Measurements from ENCODE around the gene DNM1. TPM values are rescaled to one million over a fixed set of nuclear protein-coding genes. Genes with fewer than 3 reads are reported as not detected.

DNM1 gene
- total and polyA plus RNA-seq, 2 of the 8 experiments (the other 6 are each of a cell fraction or from before 2014, with no cell fraction given): 34.3 to 62.7 TPM

GRCh38 chr9:128282500-128282899 is 79.3 kb downstream of the DNM1 start:
- no peaks in the 10 kb centered on the region for H3K9me3 ChIP-seq (ENCODE audit: insufficient read depth in 2 of 2, low read depth in 1 of 2, low read length in 1 of 2)
- no peak for DNase-seq (ENCODE audit: low read depth in 1 of 2, low spot score in 2 of 2)
- no peak overlapping the region for H4K91ac ChIP-seq (replicated peaks; ENCODE audit: insufficient read length, low read length)
- H2BK15ac ChIP-seq (ENCODE audit: low read length): no peak overlapping the region
- peaks cover 0 to 3% (median 1%) of the 10 kb centered on the region in 4 experiments; a peak in 2 of 8 replicates for H3K36me3 ChIP-seq (ENCODE audit: control insufficient read depth in 2 of 4, insufficient read depth in 4 of 4, low read length in 3 of 4)
- no peak overlapping the region for H3K56ac ChIP-seq (replicated peaks; ENCODE audit: insufficient read length, low read depth, low read length)
- no peak for FAIRE-seq
- H3K27me3 ChIP-seq (replicated peaks in 1 of 4; ENCODE audit: control insufficient read depth in 3 of 4, extremely low read depth in 1 of 4, insufficient read depth in 3 of 4, low read length in 3 of 4): no peaks in the 10 kb centered on the region
- H3K4me3 ChIP-seq (ENCODE audit: extremely low read depth in 1 of 4, insufficient read depth in 2 of 4, low read depth in 3 of 4, low read length in 4 of 4): no peak overlapping the region
- H2BK120ac ChIP-seq (replicated peaks; ENCODE audit: low read depth, low read length): no peak overlapping the region
- H2BK5ac ChIP-seq (ENCODE audit: low read depth, low read length): no peak overlapping the region
- H3K79me1 ChIP-seq (ENCODE audit: low read depth, low read length): no peaks in the 10 kb centered on the region
- 98% methylated on average over 6 of the region's 6 CpGs; no CpG with 5 or more reads in 1 of the 2 experiments for WGBS, 2 experiments (ENCODE audit: extremely low coverage in 1 of 2, insufficient coverage in 1 of 2, insufficient read length in 1 of 2, insufficient replicate concordance in 2 of 2, low coverage in 1 of 2, low lambda C conversion rate in 2 of 2, missing lambda C conversion rate in 1 of 2)
- H3K4ac ChIP-seq (replicated peaks; ENCODE audit: insufficient read length, low read depth, low read length): no peak overlapping the region
- peaks cover 0 to 3% of the 10 kb centered on the region in 2 experiments for H4K20me1 ChIP-seq (replicated peaks in 1 of 2; ENCODE audit: control insufficient read depth in 1 of 2, insufficient read depth in 2 of 2, low read length in 2 of 2)
- H2AFZ ChIP-seq (ENCODE audit: low read length): no peak overlapping the region
- no peak overlapping the region for H2BK12ac ChIP-seq (ENCODE audit: low read depth, low read length)
- no peak overlapping the region for H3K23ac ChIP-seq (ENCODE audit: insufficient read length)
- H3K9ac ChIP-seq (replicated peaks in 1 of 4; ENCODE audit: extremely low read depth in 1 of 4, low read depth in 3 of 4, low read length in 3 of 4): no peak overlapping the region
- H4K8ac ChIP-seq (ENCODE audit: extremely low read depth, insufficient read depth, low read length): no peak overlapping the region
- no peaks in the 10 kb centered on the region for H3K79me2 ChIP-seq (ENCODE audit: control insufficient read depth in 1 of 2, insufficient read depth in 2 of 2, low read length in 2 of 2)
- H2BK20ac ChIP-seq (ENCODE audit: low read length): no peak overlapping the region
- no peak overlapping the region for H2AK5ac ChIP-seq (ENCODE audit: low read depth, low read length)
- no peak overlapping the region for H3K18ac ChIP-seq (ENCODE audit: extremely low read depth, low read length)
- no peak overlapping the region for H4K5ac ChIP-seq (ENCODE audit: insufficient read length, low read depth, low read length)
- no peak overlapping the region for H3K14ac ChIP-seq (ENCODE audit: insufficient read length)
- H3K23me2 ChIP-seq (ENCODE audit: low read depth, low read length): no peaks in the 10 kb centered on the region; the same call in 1 of the 2 replicates
- H3K27ac ChIP-seq (ENCODE audit: low read depth, low read length): no peak overlapping the region
- CTCF ChIA-PET (ENCODE audit: partially characterized antibody): interaction anchor here (0.6 to 1.0 kb wide), 3 partner anchors 80 to 171 kb away, joined by 3 to 5 read pairs (median 4); no protein-coding TSS in a partner anchor
- H3K4me1 ChIP-seq (replicated peaks in 1 of 4; ENCODE audit: control insufficient read depth in 3 of 4, insufficient read depth in 4 of 4, low read length in 3 of 4): no peaks in the 10 kb centered on the region
- no peak overlapping the region for H3K4me2 ChIP-seq (ENCODE audit: insufficient read depth in 1 of 2, low read depth in 2 of 2, low read length in 2 of 2)
- POLR2A ChIA-PET (ENCODE audit: partially characterized antibody): interaction anchor here (0.9 to 1.1 kb wide), 2 partner anchors 21 to 54 kb away, joined by 3 read pairs; no protein-coding TSS in a partner anchor
- TF ChIP-seq TEAD4 (IDR thresholded peaks at IDR 0.05; ENCODE audit: low read depth, low read length): no peak
- no peak for TF ChIP-seq JUND (IDR thresholded peaks at IDR 0.05; ENCODE audit: low read length)
- TF ChIP-seq NANOG (IDR thresholded peaks at IDR 0.05; ENCODE audit: insufficient read depth, low read depth, low read length, poor library complexity, severe bottlenecking): no peak
- no peak for TF ChIP-seq TAF1 (IDR thresholded peaks at IDR 0.05; ENCODE audit: low read depth, low read length)
- no peak for TF ChIP-seq RFX5 (IDR thresholded peaks at IDR 0.05; ENCODE audit: borderline replicate concordance, low read depth, low read length)
- no peak for TF ChIP-seq KDM5A (IDR thresholded peaks at IDR 0.05; ENCODE audit: low read length)
- no peak for TF ChIP-seq POLR2AphosphoS5 (IDR thresholded peaks at IDR 0.05; ENCODE audit: low read depth, low read length)
- no peak for TF ChIP-seq CREB1 (IDR thresholded peaks at IDR 0.05)
- no peak for TF ChIP-seq NRF1 (IDR thresholded peaks at IDR 0.05; ENCODE audit: low read depth, low read length)
- TF ChIP-seq POU5F1 (IDR thresholded peaks at IDR 0.05; ENCODE audit: low read depth, low read length): no peak
